Left ventricle myocardium inferior (tissue), 1 donor: Measurements from ENCODE around the gene SLC10A1. TPM values are rescaled to one million over a fixed set of nuclear protein-coding genes. Genes with fewer than 3 reads are reported as not detected.
A peak's percentile ranks its signal among the peaks of the same experiment; 100 is the strongest.

Source experiments
- DNase-seq: peaks from one replicate; pipeline ENCODE4 v3.0.0-alpha.2; 2020
- H3K27ac ChIP-seq: fragments of 200-600 bp; replicated peaks from 2 replicates; pipeline ENCODE4 v1.8.0; 2021
- H3K27me3 ChIP-seq: fragments of 200-600 bp; 2 replicates; pipeline ENCODE4 v1.8.0; 2021; ENCODE audit warnings: low read depth
- H3K36me3 ChIP-seq: fragments of 200-600 bp; 2 replicates; pipeline ENCODE4 v1.8.0; 2021
- H3K4me1 ChIP-seq: fragments of 200-600 bp; 2 replicates; pipeline ENCODE4 v1.8.0; 2021
- H3K4me3 ChIP-seq: fragments of 200-600 bp; 2 replicates; pipeline ENCODE4 v1.8.0; 2021; ENCODE audit warnings: mild to moderate bottlenecking, moderate library complexity
- H3K9me3 ChIP-seq: fragments of 200-600 bp; replicated peaks from 2 replicates; pipeline ENCODE4 v1.8.0; 2021
- CTCF ChIP-seq: fragments of 200-600 bp; IDR thresholded peaks from 2 replicates; pipeline ENCODE4 v1.8.0; 2021; ENCODE audit warnings: antibody characterized with exemption, mild to moderate bottlenecking, borderline replicate concordance
- intact Hi-C: fragments of 100-400 bp; cut with micrococcal nuclease; formaldehyde crosslinking; loops from one replicate; pipeline ENCODE4 v1.11.0; 2022
- total RNA-seq: library from RNA; stranded (reverse); fragmentation: NEBNext Ultra II Directional; extraction: Animal tissue kit (Norgen Biotek cat#: 25700); gene quantifications from one replicate; pipeline ENCODE4 v1.2.1, GENCODE V29; 2021
- donor health status: DM: no; HTN: yes; CAD: no; lungs with severe emphysema.

SLC10A1 gene
- total RNA-seq, 1 donor from 2014 or later, result not detected

- no peaks in the 10 kb centered on the region for H3K9me3 ChIP-seq
- peaks cover 85% of the 10 kb centered on the region for H3K36me3 ChIP-seq
- DNase-seq, result no peak
- no peak overlapping the region for H3K4me3 ChIP-seq
- intact Hi-C loops, result no loop called here
- H3K4me1 ChIP-seq, result peaks cover 92% of the 10 kb centered on the region
- no peak for TF ChIP-seq CTCF
- H3K27ac ChIP-seq, result no peak overlapping the region
- no peaks in the 10 kb centered on the region for H3K27me3 ChIP-seq
Measured at GRCh38 chr14:69771136-69771535, 25.9 kb downstream of the SLC10A1 start.

- Histone ChIP-seq H3K4me3 (no peak overlapping the region), H3K27me3 (no peaks in the 10 kb centered on the region), H3K27ac (no peak overlapping the region), H3K9me3 (no peaks in the 10 kb centered on the region), H3K4me1 (peaks cover 89% of the 10 kb centered on the region), H3K36me3 (peaks cover 79% of the 10 kb centered on the region)
- TF ChIP-seq CTCF, result no peak
- intact Hi-C loops, result no loop called here
- DNase-seq, result no peak
Measured at GRCh38 chr14:69770559-69770958, 26.5 kb downstream of the SLC10A1 start.

GRCh38 chr14:69769623-69770022 is 27.4 kb downstream of the SLC10A1 start:
- intact Hi-C loops, result no loop called here
- Histone ChIP-seq H3K4me3 (peak overlapping the region; percentile 78), H3K9me3 (no peaks in the 10 kb centered on the region), H3K27me3 (no peaks in the 10 kb centered on the region), H3K4me1 (peaks cover 82% of the 10 kb centered on the region), H3K27ac (no peak overlapping the region), H3K36me3 (peaks cover 70% of the 10 kb centered on the region)
- TF ChIP-seq CTCF, result no peak
- no peak for DNase-seq

- H3K36me3 ChIP-seq, result peaks cover 62% of the 10 kb centered on the region
- DNase-seq, result no peak
- H3K4me1 ChIP-seq, result peaks cover 76% of the 10 kb centered on the region
- H3K4me3 ChIP-seq, result peak overlapping the region; percentile 78
- peak overlapping the region; percentile 97 for H3K27ac ChIP-seq
- no peaks in the 10 kb centered on the region for H3K9me3 ChIP-seq
- TF ChIP-seq CTCF, result no peak
- H3K27me3 ChIP-seq, result no peaks in the 10 kb centered on the region
- intact Hi-C loops, result no loop called here
Measured at GRCh38 chr14:69768873-69769272, 28.2 kb downstream of the SLC10A1 start.

- intact Hi-C loops, result no loop called here
- peaks cover 64% of the 10 kb centered on the region for H3K4me1 ChIP-seq
Measured at GRCh38 chr14:69767369-69767999, 29.6 kb downstream of the SLC10A1 start.

More at GRCh38 chr14:69767369-69767999, 29.6 kb downstream of the SLC10A1 start:
- Histone ChIP-seq H3K4me3 (peak overlapping the region; percentile 78), H3K27me3 (no peaks in the 10 kb centered on the region), H3K27ac (peak overlapping the region; percentile 97), H3K9me3 (no peaks in the 10 kb centered on the region), H3K36me3 (peaks cover 48% of the 10 kb centered on the region)
- peak; percentile 89 for DNase-seq
- TF ChIP-seq CTCF, result no peak
